Stimulated activated CD4-positive, alpha-beta T cell treated with anti-CD3 and anti-CD28 coated beads, TNF-alpha, amount 100 ng/mL, for 24 hours (primary cell): ENCODE results near the gene CDT1.

ENCODE experiments used
- DNase-seq, 3 experiments: peaks; one replicate each; pipeline ENCODE4 v3.0.0-alpha.2; 2020; ENCODE audit warnings: low read depth in 3 of 3

Gene CDT1

DNA sequence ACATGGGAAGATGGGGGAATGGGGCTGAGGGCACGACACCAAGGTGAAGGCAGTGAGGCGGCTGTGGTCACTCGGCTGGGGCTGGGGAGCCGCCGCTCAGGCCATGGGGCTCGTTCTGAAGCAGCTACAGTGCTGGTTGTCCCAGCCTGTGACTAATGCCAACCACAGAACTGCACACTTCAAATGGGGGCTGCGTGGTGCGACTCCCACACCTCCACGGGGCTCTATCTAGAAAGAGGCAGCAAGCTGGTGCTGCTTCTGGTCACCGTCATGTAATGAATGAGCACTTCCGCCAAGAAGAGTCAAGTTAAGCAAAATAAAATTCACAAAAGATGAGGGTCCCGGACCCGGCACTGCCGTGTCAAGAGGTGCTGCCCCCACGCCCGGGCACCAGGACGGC lies 33.2 kb downstream of the CDT1 start:
- DNase-seq = no peak

DNA sequence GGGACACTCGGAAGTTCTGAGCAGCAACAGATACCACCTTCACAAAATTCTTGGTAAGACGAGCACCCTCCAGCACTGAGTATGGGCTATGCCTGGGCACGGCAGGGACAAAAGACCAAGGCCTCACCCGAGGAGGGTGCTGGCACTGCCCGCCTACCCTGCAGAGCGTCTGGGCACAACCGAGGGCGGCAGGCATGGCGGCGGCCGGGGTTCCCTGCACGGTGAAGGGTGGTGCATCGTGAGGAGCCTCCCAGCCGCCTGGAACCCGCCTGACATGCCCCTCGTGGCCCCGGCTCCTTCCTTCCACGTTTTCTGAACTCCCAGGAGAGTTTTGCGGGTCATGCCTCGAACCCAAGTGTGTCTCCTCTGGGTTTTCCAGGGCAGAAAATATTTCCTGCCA lies 34.2 kb downstream of the CDT1 start:
- no peak for DNase-seq

DNA sequence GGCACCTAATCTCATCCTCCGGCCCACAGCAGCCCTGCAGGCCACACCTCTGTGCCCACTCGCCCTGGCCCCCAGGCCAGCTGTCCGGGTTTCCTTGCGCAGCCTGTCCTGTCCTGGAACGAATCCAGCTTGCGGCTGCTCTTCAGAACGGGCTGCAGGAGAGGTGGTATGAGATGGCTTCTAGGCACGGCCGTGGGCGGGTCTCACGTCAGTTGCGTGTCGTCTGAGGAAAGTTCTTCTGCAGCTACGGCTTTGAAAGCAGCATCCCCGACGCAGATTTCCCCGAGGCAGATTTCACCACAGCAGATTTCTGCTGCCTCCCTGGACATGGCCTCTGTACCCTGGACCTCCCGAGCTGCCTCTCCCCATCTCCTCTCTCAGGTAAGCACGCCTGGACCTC lies 35.0 kb downstream of the CDT1 start:
- no peak for DNase-seq

DNA sequence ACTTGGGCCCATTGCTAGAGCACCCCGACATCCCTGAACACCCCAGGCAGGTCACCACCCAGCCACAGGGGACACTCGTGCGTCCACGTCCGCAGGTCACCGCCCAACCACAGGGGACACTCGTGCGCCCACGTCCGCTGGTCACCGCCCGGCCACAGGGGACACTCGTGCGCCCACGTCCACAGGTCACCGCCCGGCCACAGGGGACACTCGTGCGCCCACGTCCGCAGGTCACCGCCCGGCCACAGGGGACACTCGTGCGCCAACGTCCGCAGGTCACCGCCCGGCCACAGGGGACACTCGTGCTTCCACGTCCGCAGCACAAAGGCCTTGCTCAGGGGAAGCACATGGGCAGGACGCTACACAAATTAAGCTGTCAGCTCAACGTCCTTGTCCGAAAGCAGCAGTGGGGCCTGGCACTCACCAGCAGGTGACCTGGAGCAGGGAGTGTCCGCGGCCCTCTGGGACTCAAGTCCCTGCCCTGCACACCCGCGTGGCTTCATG lies 35.5 kb downstream of the CDT1 start:
- no peak for DNase-seq

DNA sequence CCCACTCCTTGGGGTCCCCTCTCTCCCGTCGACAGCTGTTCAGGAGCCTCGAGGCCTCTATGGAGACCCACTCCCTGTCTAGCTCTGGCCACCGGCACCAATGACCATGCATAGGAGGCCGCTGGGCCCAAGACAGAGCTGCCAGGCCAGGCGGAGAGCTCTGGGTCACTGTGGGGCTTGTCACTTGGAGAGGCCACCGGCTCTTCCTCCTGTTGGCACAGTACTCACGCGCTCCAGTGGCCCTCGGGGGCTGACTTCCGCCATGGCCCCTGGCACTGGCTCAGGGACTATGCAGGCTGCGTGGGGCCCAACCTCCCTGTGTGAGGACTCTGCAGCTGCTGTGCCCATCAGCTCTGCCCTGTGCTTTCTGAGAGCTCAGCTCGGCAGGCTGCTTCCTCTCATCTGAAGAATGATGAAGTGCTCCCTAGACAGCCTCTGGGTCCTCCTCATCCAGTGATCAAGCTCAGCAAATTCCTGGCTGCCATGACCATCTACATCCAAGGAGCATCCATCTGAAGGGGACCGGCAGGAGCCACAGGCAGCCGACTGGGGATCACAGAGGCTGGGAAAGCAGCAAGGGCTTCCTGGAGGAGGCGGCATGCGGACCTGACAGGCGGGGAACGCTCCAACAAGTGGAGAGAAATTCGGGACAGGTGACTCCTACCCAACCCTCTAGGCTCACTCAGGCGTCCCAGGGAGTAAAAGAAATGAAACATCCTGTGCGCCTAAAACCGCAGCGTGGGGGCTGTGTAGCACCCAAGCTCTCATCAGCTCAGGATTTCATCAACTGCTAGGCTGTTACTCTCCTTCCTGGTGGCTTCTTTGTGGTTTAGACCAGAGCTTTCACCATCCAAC lies 36.4 kb downstream of the CDT1 start:
- no peak for DNase-seq

DNA sequence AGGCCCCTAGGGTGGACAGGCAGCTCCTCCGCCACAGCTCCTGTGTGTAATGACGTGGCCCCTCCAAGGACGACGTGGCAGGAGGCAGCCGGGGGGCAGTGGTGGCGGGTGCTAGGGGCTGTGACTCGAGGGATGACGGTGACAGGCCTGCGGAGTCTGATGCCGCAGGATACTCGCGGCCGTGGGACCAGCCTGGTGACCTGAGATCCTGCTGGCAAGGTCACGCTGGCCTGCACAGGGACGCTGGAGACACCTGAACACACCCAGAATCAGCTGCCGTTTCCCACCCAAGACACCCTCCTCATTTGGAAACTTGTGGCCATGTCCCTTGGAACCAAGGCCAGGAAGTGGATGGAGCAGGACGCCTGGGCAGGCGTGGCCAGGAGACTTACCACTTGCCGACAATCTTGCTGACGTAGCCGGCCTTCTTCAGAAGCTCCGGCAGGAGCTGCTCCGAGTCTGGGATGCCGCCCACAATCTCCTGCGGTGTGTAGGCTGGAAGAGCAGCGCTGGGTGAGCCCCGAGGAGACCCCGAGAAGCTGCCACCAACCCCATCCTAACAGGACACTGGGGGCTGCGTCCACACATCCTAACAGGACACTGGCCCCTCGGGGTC lies 37.1 kb downstream of the CDT1 start:
- no peak for DNase-seq

DNA sequence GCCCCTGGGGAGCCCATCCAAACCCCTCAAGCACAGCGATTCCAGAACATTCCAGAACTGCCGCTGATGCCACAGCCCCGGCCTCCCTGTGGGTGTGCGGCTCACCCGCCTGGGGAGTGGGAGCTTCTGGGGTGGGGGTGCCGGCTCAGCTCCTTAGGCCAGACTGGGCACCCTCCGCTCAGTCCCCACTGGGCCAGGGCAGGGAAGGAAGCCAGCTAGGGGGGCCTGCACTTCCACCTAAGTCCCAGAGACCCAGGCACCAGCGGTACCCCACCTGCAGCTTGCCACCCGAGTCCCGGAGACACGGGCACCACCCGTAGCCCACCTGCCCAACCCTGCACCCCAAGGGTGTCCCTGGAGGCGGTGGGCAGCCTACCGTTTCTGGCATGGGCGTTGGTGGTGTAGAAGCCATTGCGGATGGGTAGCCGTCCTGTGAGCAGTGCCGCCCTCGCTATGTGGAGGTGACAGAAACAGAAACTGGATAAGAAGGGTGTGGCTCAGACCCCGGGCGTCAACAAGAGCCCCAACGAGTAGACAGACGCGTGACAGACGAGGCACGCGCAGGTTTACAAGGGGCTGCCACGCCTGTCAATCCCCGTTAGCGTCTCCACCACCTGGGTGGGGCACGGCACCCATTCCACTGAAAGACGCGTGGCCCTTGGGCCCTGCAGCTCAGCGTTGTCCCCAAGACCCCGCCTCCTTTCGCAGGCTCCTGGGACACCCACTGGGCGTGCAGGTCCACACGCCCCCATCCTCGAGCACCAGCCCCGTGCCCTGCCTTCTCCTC lies 38.1 kb downstream of the CDT1 start:
- no peak for DNase-seq

DNA sequence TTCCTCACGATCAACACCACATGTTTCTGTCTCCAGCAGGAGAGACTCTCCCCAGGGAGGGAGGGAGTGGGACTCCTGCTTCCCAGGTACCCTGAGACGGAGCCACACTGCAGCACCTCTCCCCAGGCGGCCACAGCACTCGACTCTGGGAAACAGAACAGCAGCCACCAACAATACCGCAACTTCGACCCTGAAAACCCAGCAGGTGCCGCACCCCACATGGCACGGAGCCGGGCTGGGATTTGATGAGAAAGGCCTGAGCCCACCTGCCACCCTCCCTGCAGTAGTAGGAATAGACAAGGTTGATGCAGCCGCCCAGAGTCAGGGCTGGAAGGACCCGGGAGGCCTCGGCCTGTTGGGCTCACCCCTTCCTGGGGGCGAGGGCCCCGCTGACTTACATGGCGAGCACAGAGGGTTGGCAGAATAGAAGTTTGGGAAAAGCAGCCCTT lies 38.7 kb downstream of the CDT1 start:
- DNase-seq = no peak

DNA sequence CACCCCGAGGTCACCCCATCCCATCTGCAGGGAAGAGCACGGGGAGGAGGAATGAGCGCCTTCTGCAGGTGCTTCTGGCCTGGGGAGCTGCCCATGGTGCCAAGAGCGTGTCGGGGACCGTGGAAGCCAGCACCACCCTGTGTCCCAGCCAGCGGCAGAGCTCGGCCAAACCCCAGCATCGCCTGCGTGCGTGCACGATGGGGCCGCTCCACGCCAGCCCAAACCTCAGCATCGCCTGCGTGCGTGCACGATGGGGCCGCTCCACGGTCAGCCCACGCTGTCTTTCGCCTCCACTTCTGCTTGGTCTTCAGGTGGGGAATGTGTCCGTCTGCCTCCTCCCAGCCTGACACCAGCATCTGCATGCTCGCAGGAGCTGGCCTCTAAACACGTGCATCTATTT lies 39.2 kb downstream of the CDT1 start:
- DNase-seq = no peak

DNA sequence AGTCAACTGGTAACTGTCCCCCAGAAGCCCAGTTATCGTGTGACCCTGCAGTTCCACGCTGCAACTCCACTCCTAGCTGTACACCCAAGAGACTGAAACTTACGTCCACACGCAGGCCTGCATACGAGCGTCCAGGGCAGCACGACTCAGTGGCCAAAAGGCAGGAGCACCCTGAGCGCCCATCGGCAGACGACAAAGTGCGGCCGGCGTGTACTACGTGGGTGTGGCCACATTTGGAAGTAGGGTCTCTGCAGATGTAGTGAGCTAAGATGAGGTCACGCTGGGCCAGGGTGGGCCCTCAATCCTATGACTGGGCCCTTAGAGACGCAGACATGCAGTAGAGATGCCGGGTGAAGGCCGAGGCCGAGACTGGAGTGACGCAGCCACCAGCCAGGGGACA lies 39.7 kb downstream of the CDT1 start:
- no peak for DNase-seq

DNA sequence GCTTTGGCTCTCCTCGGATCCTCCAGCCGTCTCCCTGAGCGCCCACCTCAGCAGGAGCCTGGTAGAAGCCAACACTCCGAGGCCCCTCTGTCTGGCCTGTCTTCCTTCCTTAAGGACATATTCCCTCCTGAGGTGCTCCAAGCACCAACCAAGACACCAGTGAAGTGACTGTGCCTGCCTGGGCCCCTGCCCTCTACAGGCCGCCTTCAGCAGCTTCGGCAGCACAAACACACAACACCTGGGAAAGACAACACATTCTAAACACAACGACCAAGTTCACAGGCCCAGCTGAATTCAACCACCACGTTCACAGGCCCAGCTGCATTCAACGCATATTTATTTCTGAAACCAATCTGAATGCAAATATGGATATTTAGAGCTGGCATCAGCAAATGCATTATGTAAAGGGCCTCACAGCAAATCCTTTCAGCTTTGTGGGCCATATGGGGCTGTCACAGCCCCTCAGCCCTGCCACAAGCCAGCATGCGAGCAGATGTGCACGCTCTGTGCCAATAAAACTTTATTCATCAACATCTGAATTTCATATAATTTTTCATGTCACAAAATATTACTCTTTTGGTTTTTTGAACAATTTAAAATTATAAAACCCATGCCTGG lies 40.9 kb downstream of the CDT1 start:
- DNase-seq = no peak

DNA sequence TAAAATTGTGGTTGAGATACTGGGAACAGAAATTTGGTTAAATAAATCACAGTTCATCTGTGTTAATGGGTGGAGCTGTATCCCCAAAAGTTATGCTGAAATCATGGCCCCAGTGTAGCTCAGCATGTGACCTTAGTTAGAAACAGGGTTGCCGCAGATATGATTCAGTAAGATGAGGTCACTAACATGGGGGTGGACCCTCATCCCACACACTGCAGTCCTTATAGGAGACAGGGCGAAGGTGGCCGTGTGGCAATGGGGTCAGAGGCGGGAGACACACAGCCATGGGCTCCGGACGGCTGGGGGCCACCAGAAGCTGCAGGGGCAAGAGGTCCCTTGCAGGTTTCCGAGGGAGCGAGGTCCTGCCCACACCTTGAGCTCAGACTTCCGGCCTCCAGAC lies 42.5 kb downstream of the CDT1 start:
- DNase-seq = no peak

DNA sequence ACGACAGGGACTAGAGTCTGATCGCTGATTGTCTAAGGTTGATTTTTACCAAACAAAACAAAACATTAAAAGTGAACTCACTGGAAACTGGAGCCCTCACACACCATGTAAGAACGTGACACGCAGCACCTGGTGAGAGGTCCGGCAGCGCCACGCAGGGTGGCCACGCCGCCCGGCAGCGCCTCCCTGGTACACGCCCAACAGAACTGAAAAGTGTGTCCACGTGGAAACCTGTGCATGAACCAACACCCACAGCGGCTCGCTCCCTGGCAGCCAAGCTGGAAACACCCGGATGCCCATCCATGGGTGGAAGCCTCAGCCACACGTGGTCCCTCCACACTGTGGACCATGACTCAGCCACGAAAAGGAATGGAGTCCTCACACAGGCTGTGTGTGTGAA lies 44.1 kb downstream of the CDT1 start:
- no peak for DNase-seq

DNA sequence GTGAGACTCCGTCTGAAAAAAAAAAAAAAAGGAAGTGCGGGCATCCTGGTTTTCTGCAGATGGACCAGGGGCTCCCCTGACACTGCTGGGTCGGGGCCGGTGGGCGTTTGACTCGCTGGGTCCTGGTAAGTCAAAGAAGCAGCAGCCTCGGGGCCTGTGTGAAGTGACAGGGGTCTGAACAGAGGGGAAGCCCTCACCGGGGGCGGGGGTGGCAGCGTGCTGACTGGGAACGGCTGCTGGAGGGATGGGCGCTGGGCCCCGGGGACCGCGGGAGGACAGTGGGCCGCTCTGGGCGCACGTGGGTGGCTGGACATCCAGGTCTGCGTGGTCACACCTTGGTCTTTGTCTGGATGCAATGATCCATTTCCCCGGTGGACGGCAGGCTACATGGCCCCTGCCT lies 45.0 kb downstream of the CDT1 start:
- DNase-seq = no peak

DNA sequence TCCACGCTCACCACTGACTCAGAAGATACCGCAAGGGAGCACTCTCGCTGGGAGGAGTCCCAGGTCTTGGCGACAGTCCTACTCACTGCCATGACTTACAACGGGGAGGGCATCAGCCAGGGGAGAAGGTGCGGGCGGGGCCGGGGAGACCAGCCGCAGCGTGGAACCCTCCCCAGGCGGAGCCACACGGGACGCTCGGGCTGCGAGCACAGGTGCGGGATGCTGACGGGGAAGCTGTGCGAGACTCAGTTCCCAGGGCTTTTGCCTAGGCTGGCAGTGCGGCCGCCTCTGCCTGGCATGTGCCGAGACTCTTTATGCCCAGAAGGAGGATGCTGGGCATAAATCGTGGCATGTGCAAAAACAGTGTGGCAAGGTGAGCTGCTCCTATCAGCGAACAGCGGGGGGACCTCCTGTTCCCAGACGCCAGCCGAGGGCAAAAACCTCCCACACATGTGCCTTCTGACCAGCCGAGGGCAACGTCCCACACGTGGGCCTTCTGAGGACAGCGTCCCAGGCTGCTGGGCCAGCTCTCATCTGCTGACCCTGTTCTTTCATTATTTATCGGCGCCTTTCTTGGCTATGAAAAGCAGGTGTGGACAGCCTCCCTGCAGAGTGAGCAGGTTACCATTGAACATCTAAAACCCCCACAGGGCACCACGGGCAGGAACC lies 47.1 kb downstream of the CDT1 start:
- DNase-seq = no peak

DNA sequence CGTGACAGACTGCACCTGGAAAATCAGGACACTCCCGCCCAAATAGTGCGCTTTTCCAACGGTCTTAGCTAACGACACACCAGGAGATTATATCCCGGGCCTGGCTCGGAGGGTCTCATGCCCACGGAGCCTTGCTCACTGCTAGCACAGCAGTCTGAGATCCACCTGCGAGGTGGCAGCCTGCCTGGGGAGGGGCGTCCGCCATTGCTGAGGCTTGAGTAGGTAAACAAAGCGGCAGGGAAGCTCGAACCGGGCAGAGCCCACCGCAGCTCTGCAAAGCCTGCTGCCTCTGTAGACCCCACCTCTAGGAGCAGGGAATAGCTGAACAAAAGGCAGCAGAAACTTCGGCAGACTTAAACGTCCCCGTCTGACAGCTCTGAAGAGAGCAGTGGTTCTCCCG lies 48.0 kb downstream of the CDT1 start:
- DNase-seq = no peak

DNA sequence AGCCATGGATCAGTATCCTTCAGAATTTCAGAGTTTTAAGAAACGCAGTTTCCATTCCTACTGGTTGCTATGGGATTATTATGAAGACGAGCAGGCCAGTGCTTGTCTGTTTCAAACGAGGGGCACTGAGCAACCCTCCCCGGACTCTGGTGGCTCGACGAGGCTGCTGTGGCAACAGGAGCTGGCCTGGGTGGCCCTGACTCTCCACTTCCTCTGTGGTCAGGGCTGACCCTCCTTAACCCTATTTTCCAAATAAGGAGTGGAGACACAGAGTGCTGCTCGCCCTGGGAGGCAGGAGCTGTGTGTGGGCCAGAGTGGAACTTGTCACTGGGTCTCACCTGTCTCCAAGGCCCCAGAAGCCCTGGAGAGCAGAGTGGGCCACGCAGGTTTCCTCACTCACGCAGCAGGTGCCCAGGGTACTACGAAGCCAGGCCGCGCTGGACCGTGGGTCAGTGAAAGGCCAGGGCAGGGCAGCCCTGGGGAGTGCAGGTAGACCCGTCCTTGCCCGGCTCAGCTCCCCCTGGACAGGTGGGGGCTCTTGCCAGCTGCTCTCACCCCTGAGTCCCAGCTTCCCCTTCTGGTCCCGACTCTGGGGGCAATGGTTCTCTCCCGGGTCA lies 49.8 kb downstream of the CDT1 start:
- no peak for DNase-seq

DNA sequence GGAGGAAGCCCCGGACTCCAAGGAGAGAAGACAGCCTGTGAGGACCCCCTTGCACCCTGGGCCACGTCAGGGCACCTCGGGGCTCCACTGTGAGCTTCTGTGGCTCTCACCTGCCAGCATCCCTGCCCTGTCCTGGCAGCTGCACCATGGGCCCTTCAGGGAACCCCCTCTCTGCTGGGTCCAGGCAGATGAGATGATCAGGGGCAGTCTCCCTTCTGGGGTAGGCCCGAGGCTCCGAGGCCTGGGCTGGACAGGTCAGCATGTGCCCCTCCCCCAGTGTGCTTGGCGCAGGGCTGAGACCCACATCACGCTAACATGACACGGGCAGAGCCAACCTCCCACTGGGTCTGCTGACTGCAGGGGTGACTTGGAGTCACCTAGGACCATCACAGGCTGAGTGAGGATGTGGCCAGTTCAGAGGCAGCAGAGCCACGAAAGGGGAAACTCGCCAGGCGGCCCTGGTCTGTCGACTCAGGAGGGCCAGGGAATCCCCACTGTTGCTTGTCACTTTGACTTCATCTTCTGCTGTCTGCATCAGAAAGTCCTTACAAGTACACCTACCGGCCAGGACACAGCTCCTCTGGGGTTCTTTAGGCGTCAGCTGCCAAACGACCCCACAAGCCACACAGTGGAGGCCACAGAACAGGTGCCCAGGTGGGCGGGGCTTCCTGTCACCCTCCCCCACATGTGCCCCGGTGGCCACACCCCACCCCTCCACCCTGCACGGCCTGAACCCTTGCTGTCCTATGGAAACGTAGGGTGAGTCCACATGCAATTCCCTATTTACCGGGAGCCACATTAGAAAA lies 50.9 kb downstream of the CDT1 start:
- no peak for DNase-seq

DNA sequence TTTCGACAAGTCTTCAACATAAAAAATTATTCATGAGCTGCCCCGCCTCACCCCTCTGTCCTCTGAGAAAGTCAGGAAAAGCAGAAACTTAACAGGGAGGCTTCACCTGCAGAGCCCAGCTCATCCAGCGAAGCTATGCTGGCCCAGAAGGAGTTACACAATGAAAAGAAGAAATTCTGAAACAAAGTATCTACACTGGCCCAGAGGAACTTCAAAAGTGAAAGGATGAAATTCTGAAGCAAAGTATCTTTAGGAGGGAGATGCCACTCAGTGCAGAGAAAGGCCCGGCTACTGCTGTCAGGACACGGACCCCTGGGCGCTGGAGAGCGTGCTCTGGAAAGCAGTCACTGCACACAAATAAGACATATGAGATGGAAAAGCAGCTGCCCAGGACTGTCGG lies 51.6 kb downstream of the CDT1 start:
- no peak for DNase-seq

DNA sequence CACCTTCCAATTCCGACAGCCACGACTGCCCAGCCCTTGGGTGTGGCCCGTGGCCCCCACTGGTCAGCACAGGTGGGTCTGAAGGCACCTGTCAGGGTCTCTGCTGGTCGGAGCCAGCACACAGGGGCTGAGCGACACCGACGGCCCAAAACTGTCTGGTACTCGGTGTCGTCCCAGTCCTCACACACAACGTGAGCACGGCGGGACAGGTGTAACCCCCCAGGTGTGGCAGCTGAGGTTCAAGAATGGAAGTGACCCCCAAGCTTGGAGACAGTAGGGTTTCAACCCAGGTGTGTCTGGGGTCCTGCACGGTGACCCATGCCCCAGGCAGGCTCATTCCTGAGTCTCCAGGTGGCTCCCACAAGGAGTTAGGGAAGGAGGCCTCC lies 52.1 kb downstream of the CDT1 start:
- no peak for DNase-seq
